Activated T-cell treated with anti-CD3 and anti-CD28 coated beads, Interleukin-2, amount 50 U/mL, for 72 hours (primary cell): ENCODE data around the gene MEX3D. TPM values are rescaled to one million over a fixed set of nuclear protein-coding genes. Genes with fewer than 3 reads are reported as not detected.
"Not testable (repeated sequence)": the region's sequence is repeated elsewhere in the genome, so short reads cannot be mapped to it uniquely, and the experiment has no call there.

Source experiments
- ATAC-seq, 2 donors: fragments of 150-1000 bp; cut with Tn5 transposase; replicated peaks in 1 of 2; 2 replicates each; pipeline ENCODE4 v1.10.0; 2021; ENCODE audit warnings: moderate library complexity in 2 of 2, mild to moderate bottlenecking in 1 of 2
- DNase-seq, 2 donors: peaks; one replicate each; pipeline ENCODE4 v3.0.0; 2021 to 2022; ENCODE audit warnings: mixed read lengths in 1 of 2
- H3K27ac Mint-ChIP-seq: one replicate; pipeline ENCODE4 v1.8.0; 2022; ENCODE audit warnings: mild to moderate bottlenecking, moderate library complexity, mixed read lengths
- H3K27me3 Mint-ChIP-seq: one replicate; pipeline ENCODE4 v1.8.0; 2022; ENCODE audit warnings: low read depth, mixed read lengths
- H3K36me3 Mint-ChIP-seq, 2 donors: one replicate each; pipeline ENCODE4 v1.8.0; 2022; ENCODE audit warnings: mixed read lengths in 2 of 2, mild to moderate bottlenecking in 1 of 2; ENCODE audit not compliant: insufficient read depth in 2 of 2
- H3K4me1 Mint-ChIP-seq: one replicate; pipeline ENCODE4 v1.8.0; 2022; ENCODE audit warnings: low read depth, mixed read lengths
- H3K4me3 Mint-ChIP-seq, 2 donors: one replicate each; pipeline ENCODE4 v1.8.0; 2022; ENCODE audit warnings: mild to moderate bottlenecking in 2 of 2, mixed read lengths in 2 of 2, moderate library complexity in 2 of 2
- H3K9me3 Mint-ChIP-seq, 2 donors: one replicate each; pipeline ENCODE4 v1.8.0; 2022; ENCODE audit warnings: mixed read lengths in 2 of 2
- total RNA-seq, 2 donors: library from RNA; stranded (reverse); gene quantifications; one replicate each; pipeline ENCODE4 v1.2.3, GENCODE V29; 2022

The MEX3D gene
- total RNA-seq, 2 donors from 2014 or later, result 6.4 to 6.8 TPM

DNA sequence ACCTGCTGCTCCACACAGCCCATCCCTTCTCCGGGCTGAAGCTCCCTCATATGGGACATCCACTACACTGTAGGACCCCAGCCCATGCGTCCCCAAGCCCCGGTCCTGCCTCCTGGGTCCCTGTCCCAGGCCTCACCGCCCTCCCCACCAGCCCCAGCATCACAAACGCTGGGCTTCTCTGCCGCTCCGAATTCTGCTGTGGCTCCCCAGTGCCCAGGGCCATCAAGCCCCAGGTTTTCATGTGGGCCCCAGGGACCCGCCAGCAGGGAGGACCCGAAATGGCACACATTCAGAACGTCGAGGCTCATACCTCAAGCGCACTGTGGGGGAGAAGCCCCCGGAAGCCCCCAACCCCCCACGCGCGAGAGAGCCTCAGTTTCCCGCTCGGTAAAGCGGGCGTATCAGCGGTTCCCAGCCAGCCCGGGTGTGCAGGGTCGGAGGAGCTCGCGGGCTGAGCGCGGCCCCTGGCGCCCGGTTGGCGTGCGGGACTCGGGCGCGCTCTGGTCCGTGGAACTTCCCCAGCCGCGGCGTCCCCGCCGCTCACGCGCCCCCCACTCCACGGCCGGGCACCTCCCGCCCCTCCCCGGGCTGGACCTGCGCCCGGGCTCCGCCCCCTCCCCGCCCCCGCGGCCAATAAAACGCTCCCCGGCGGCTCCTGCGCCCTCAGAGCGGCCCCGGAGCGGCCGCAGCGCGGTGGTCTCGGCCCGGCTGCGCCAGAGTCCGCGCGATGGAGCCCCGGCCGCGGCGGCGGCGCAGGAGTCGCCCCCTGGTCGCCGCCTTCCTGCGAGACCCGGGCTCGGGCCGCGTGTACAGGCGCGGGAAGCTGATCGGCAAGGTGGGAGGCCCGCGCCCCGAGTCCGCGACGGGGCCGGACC lies 44.5 kb downstream of the MEX3D start, which contains the start of gene PLK5:
Gene PLK5, plus strand, starts transcription at position 666 of the 875 bp plus-strand sequence. CDS start 2,920 bp downstream, outside the sequence.
- H3K36me3 Mint-ChIP-seq, result peaks cover 0 to 5% of the 10 kb centered on the region in 2 donors
- H3K27me3 Mint-ChIP-seq, result peaks cover 34% of the 10 kb centered on the region
- H3K9me3 Mint-ChIP-seq, result no peaks in the 10 kb centered on the region
- H3K4me3 Mint-ChIP-seq, result peak within 1 kb of the TSS in 1 of 2 donors; percentile 46
- DNase-seq (no peak), ATAC-seq (no peak)
- peaks cover 6% of the 10 kb centered on the region for H3K4me1 Mint-ChIP-seq
- H3K27ac Mint-ChIP-seq, result no peak within 1 kb of the TSS

DNA sequence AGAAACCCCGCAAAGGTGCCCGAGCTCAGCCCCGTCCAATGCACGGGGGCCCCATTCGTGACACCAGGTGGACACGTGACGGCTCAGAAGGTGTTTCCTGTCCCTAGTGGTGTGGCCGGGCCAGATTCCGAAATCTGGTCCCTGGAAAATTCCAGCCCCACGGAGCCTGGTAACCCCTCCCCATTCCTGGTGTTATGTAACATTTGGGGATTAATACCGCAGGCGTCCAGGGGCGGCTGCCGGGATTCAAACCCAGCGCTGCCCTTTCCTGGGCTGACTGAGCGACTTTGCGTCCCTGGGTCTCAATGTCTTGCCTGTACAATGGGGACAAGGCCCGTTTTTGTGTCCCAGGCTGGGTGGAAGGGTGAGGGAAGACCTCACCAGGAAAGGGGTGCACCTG lies 45.3 kb downstream of the MEX3D start:
- Mint-ChIP-seq H3K4me3 (no peak overlapping the region), H3K9me3 (no peaks in the 10 kb centered on the region), H3K36me3 (peaks cover 0 to 5% of the 10 kb centered on the region in 2 donors), H3K27ac (no peak overlapping the region), H3K27me3 (peaks cover 34% of the 10 kb centered on the region), H3K4me1 (peaks cover 6% of the 10 kb centered on the region)
- DNase-seq (no peak), ATAC-seq (no peak)

DNA sequence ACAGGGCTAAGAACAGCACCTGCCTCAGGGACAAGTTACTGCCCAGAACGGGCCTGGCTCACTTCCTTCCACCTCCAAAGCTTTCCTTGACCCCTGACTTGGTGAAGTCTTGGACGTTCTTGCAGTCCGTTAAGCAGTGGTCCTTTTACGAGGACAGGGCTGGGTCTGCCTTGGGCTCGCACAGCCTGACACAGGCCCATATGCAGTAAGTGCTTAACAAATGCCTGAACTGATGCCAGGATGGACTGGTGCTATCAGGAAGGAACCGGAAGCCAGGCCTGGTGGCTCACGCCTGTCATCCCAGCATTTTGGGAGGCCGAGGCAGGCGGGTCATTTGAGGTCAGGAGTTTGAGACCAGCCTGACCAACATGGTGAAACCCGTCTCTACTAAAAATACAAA lies 46.1 kb downstream of the MEX3D start:
- ATAC-seq (no peak), DNase-seq (no peak)
- H3K4me3 Mint-ChIP-seq, result no peak overlapping the region
- H3K27me3 Mint-ChIP-seq, result peaks cover 34% of the 10 kb centered on the region
- peaks cover 0 to 5% of the 10 kb centered on the region in 2 donors for H3K36me3 Mint-ChIP-seq
- peaks cover 6% of the 10 kb centered on the region for H3K4me1 Mint-ChIP-seq
- H3K9me3 Mint-ChIP-seq, result no peaks in the 10 kb centered on the region
- H3K27ac Mint-ChIP-seq, result no peak overlapping the region

DNA sequence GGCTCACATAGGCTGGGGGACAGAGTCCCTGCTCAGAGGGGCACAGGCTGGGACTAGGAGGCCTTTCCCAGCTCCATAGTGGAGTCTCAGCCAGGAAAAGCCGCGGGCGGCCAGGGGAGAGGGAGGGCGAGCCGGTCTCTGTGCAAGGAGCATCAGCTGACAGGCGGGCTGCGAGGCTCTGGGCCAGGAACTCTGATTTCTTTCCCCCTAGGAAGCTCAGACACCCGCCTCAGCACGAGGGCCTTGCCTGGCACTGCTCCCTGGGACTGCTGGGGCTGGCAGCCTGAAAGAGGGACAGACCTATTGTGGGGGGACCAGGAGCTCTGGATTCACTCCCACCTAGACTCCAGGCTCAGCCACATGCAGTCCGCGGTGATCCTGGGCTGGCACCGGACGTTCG lies 46.5 kb downstream of the MEX3D start:
- no peak for DNase-seq
- Mint-ChIP-seq H3K27ac (no peak overlapping the region), H3K36me3 (peaks cover 0 to 5% of the 10 kb centered on the region in 2 donors), H3K4me1 (peaks cover 6% of the 10 kb centered on the region), H3K4me3 (no peak overlapping the region), H3K27me3 (peaks cover 34% of the 10 kb centered on the region), H3K9me3 (no peaks in the 10 kb centered on the region)
- ATAC-seq, result no peak

DNA sequence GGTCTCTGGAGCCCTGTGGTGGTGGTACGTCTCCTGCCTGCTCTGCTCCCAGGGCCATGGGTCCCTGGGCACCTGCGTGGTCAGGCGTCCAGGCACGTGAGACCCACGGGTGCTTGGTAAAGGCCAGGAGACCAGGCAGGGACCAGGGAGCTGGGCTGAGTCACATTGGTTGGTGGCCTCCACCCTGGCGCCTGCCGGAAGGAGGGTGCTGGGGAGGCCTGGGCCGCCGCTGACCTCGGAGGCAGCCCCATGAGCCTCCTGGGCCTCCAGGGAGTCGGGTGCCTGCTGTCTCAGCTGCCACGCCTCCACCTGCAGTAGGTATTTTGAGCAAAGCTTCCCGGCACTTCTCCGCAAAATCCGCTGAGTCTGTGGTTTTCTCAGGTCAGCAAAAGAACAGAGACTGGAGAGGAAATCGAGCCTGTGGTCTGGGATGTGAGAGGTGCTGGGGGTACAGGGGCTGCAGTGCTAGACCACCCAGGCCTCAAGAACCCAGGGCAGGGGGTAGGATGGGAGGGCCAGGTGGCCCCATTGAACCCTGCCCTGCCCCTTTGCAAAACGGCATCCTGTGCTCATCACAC lies 47.8 kb downstream of the MEX3D start:
- Mint-ChIP-seq H3K27ac (no peak overlapping the region), H3K9me3 (no peaks in the 10 kb centered on the region), H3K36me3 (peaks cover 0 to 5% of the 10 kb centered on the region in 2 donors), H3K4me3 (no peak overlapping the region), H3K27me3 (peaks cover 24% of the 10 kb centered on the region), H3K4me1 (peaks cover 6% of the 10 kb centered on the region)
- no peak for ATAC-seq
- no peak for DNase-seq

DNA sequence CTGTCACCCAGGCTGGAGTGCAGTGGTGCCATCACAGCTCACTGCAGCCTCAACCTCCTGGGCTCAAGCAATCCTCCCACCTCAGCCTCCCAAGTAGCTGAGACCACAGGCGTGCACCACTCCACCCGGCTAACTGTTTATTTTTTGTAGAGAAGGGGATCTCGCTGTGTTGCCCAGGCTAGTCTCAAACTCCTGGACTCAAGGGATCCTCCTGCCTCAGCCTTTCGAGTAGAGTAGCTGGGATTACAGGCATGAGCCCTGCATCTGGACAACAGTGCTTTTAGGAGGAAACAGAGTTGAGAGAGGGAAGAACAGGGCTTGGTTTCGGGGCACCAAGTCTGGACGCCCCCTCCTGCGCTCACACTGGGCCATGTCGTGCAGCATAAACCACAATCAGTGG lies 48.3 kb downstream of the MEX3D start:
- ATAC-seq, result not testable (repeated sequence)

DNA sequence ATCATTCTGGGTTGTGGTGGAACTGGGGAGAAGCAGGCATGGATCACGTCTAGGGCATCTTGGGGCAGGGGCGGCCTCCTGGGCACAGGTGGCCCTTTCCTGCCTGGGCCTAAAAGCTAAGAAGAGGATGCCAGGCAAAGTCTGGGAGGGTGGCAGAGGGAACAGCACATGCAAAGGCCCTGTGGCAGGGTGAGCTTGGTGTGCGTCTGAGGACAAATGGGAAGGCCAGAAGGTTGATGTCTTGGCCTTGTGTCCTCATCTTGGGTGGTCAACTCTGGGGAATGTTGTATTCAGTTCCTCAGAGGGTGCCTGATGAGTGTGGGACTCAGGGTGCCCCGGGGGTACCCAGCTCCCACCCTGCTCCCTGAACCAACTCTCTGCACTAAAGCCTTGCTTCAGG lies 49.7 kb downstream of the MEX3D start:
- peaks cover 11% of the 10 kb centered on the region for H3K27me3 Mint-ChIP-seq
- no peak for DNase-seq
- no peak for ATAC-seq
- H3K27ac Mint-ChIP-seq, result no peak overlapping the region
- H3K9me3 Mint-ChIP-seq, result no peaks in the 10 kb centered on the region
- no peaks in the 10 kb centered on the region for H3K36me3 Mint-ChIP-seq
- no peak overlapping the region for H3K4me3 Mint-ChIP-seq
- H3K4me1 Mint-ChIP-seq, result no peaks in the 10 kb centered on the region

More for the DNA sequence above, 48.3 kb downstream of the MEX3D start:
- not testable (repeated sequence) for H3K4me3 Mint-ChIP-seq, H3K4me1 Mint-ChIP-seq, DNase-seq, H3K9me3 Mint-ChIP-seq, H3K27ac Mint-ChIP-seq, H3K36me3 Mint-ChIP-seq
- H3K27me3 Mint-ChIP-seq, result peaks cover 19% of the 10 kb centered on the region

DNA sequence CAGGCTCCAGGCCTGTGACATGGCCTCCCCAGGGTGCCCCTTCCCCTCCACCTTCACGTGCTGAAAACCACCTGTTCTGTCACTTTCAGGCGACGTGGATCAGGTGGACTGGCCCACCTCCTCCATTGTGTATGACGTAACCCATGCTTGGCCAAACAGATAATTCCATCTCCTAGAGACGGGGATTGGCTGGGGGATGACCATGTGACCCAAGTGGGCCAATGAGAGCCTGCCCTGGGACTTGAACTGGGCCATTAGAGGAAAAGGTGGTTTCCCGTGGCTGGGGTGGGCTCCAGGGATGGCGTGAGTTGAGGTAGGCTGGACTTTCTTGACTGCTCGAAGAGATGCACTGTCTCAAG lies 51.8 kb downstream of the MEX3D start:
- no peak for ATAC-seq
- Mint-ChIP-seq H3K36me3 (no peaks in the 10 kb centered on the region), H3K27ac (no peak overlapping the region), H3K4me1 (peaks cover 7% of the 10 kb centered on the region), H3K4me3 (no peak overlapping the region), H3K9me3 (no peaks in the 10 kb centered on the region), H3K27me3 (no peaks in the 10 kb centered on the region)
- no peak for DNase-seq

DNA sequence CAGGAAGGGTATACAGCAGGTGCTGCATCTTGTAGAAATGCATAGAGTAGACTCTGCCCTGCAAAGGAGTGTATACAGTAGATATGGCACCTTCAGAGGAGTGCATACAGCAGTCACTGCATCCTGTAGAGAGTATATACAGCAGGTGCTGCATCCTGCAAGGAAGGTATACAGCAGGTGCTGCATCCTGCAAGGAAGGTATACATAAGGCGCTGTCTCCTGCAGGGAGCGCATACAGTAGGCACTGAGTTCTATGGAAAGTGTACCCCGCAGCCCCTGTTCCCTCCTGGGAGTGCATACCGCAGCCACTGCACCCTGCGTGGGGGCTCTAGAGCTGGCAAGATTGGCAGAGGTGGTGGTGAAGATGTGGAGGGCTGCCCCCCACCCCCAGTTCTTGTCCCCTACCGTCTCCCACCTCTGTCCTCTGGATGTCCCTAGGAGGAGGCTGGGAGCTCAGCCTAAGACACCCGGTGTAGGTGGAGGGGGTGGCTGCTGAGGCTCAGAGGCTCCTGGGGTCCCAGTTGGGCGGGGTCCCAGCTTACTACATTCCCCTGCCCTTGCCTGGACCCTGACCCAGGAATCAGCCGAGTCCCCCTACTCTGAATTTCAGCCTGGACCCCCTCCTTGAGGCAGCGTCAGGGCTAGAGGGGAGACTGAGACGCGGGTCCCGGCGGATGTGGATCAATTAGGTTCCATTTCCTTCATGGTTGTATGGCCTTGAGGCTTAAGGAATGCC lies 53.0 kb downstream of the MEX3D start:
- Mint-ChIP-seq H3K4me1 (peaks cover 12% of the 10 kb centered on the region), H3K27ac (no peak overlapping the region), H3K9me3 (no peaks in the 10 kb centered on the region), H3K4me3 (no peak overlapping the region), H3K36me3 (no peaks in the 10 kb centered on the region), H3K27me3 (no peaks in the 10 kb centered on the region)
- no peak for DNase-seq
- ATAC-seq, result no peak

DNA sequence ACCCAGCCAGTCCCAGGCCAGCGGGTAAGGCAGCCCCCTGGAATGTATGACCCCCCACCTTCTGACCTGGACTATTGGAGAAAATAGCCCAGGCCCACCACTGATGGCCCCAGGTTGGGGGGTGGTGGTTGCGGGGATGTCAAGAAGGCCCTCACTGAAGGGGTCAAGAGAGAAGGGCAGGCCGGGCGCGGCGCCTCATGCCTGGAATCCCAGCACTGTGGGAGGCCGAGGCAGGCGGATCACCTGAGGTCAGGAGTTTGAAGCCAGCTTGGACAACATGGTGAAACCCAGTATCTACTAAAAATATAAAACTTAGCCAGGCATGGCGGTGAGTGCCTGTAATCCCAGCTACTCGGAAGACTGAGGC lies 53.8 kb downstream of the MEX3D start:
- Mint-ChIP-seq H3K27ac (no peak overlapping the region), H3K27me3 (no peaks in the 10 kb centered on the region), H3K4me3 (peak overlapping the region in 1 of 2 donors; percentile 59), H3K9me3 (no peaks in the 10 kb centered on the region), H3K4me1 (peaks cover 17% of the 10 kb centered on the region), H3K36me3 (no peaks in the 10 kb centered on the region)
- ATAC-seq (no peak), DNase-seq (no peak)

DNA sequence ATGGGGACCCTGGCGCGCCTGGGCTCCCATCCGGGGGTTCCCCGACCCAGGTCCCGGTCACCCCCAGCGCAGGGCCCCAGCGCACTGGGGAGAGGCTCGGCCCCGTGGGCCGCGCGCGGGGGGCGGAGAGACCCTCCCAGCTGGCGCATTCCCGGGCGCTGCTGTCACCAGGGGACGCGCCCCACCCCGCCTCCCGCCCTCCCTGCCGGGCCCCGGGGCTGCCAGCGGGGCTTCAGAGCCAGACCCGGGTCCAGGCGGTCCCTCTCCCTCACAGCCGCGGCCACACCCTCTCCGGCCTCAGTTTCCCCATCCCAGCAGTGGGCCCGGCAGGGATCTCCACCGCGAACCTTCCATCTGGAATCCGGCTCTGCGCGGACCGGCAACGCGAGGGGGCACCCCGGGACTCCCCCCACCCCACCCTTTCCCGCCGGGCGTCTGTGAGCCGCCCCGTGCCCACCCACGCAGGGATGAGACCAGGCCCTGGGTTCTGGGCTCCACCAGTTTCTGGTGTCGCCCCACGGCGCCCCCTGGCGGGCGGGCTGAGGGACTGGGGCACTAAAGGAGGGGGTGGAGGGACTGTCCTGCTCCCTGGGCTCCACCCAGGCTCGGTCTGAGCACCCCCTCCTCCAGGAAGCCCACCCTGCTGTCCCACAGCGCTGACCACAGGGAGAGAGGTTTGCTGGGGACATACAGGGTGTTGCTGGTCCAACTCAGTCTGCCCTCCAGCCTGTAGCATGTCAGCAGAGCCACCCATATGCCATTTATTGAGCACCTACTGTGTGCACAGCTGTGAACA lies 54.4 kb downstream of the MEX3D start:
- Mint-ChIP-seq H3K36me3 (no peaks in the 10 kb centered on the region), H3K4me3 (peak overlapping the region; percentile 1 to 59)

DNA sequence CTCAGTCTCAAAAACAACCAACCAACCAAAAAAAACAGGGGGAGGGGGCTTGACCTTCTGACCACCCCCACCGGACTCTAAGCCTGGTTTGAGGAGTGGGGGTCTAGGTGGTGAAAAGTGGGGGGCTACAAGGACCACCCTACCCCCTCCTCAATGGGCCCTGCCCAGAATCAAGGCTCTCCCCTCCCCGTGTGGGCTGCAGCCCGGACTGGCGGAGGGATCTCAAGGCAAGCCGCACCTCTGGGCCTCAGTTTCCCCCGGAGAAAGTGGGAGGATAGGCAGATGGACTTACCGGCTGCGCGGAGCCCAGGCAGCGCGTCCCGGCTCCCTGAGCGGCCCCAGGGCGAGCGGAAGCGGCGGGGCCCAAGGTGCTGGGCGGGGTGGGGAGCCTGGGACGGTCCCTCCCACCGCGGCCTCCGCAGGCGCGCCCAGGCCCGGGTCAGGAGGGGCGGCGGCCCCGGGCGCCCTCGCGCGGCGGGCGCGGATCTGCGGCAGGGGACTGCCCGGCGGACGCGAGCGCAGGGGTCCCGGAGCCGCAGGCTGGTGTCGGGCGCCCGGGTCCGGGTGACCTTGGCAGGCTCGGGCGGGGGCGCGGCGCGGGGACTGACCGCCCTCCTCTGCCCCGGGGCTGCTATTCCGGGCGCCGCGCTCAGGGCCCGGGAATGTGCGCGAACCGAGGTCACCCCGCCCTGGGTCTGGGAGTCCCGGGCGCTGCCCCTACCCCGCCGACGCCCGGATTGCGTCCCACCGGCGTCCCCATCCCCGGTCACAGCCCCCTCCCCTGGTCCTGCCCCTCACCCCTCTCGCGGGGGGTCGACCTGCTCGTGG lies 55.2 kb downstream of the MEX3D start, which contains the start of gene ADAMTSL5:
Gene ADAMTSL5, minus strand, starts transcription at position 349 of the 828 bp plus-strand sequence. CDS start 2,076 bp downstream, outside the sequence.
- Mint-ChIP-seq H3K36me3 (no peaks in the 10 kb centered on the region), H3K27me3 (no peaks in the 10 kb centered on the region), H3K4me1 (peaks cover 23% of the 10 kb centered on the region), H3K4me3 (peak within 1 kb of the TSS; percentile 81 to 82), H3K9me3 (no peaks in the 10 kb centered on the region), H3K27ac (no peak within 1 kb of the TSS)
- peak; percentile 87 for ATAC-seq
- peak; percentile 85 for DNase-seq

More for the DNA sequence above, 54.4 kb downstream of the MEX3D start:
- Mint-ChIP-seq H3K27me3 (no peaks in the 10 kb centered on the region), H3K4me1 (peaks cover 19% of the 10 kb centered on the region), H3K9me3 (no peaks in the 10 kb centered on the region), H3K27ac (no peak overlapping the region)
- peak; percentile 82 to 88 for DNase-seq
- ATAC-seq, result peak; percentile 61 to 68
